NCI-H510A (cell line): Measurements from ENCODE around the gene COMP.
"Not testable (repeated sequence)": the region's sequence is repeated elsewhere in the genome, so short reads cannot be mapped to it uniquely, and the experiment has no call there.

ENCODE experiments used
- DNase-seq: peaks from one replicate; lab custom pipeline; 2025; lab: John Stamatoyannopoulos, UW

Gene COMP

GRCh38 chr19:18790566-18791314 is at the start of gene COMP:
Gene COMP, minus strand, starts transcription at chr19:18791305. Its CDS starts 36 bp downstream, at chr19:18791269.
- DNase-seq, result no peak

DNA sequence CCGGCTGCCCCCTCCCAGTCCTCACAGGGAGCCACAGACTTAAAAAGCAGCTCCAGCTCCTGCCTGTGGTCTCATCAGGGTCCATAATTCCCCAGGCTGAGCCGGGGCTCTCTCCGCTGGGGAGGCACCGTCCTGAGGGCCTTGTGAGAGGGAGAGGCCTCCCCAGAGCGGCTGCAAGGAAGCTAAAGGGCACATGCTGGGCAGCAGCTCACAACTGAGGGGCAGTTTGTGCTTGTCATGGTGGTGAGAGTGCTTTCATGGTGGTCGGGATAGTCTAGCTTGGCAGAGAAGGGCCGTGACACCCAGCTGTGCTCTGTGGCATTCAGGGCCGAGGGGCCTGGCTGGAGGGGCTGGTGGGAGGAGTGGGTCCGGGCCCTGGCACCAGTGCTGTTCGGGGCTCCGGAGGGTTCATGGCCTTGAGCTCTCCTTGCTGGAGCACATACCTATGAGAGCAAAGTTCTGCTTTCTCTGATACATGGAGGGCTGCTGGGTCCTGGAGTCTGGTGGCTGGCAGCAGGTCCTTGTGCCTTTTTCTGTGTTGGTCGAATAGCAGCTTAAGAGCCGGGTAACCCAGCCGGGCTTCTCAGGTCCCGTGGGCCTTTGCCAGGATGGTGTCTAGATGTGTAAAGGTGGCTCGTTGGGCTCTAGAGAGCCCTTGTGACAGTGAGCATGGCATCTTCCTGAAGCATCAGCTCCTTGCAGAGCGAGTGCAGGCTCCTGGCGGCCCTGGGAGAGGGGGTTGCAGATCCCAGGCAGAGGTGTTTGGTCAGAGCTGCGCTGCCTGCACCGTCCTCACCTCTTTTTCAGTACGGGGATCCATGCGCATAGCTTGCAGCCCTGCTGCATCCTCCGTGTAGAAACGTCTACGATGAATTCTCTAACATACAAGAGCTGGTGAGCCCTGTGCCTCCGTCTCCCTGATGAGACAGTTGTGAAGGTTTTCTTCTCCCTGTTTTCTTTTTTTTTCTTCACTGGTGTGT is 49.5 kb upstream of the COMP start:
- DNase-seq, result no peak

- DNase-seq, result no peak
Observed at GRCh38 chr19:18839465-18840287, 48.6 kb upstream of the COMP start.

- DNase-seq, result no peak
Observed at GRCh38 chr19:18834644-18834984, 43.5 kb upstream of the COMP start.

GRCh38 chr19:18833849-18834643 is 42.9 kb upstream of the COMP start:
- no peak for DNase-seq

GRCh38 chr19:18833141-18833476 is 42.0 kb upstream of the COMP start:
- no peak for DNase-seq

- DNase-seq, result no peak
Observed at GRCh38 chr19:18832306-18833140, 41.4 kb upstream of the COMP start.

DNA sequence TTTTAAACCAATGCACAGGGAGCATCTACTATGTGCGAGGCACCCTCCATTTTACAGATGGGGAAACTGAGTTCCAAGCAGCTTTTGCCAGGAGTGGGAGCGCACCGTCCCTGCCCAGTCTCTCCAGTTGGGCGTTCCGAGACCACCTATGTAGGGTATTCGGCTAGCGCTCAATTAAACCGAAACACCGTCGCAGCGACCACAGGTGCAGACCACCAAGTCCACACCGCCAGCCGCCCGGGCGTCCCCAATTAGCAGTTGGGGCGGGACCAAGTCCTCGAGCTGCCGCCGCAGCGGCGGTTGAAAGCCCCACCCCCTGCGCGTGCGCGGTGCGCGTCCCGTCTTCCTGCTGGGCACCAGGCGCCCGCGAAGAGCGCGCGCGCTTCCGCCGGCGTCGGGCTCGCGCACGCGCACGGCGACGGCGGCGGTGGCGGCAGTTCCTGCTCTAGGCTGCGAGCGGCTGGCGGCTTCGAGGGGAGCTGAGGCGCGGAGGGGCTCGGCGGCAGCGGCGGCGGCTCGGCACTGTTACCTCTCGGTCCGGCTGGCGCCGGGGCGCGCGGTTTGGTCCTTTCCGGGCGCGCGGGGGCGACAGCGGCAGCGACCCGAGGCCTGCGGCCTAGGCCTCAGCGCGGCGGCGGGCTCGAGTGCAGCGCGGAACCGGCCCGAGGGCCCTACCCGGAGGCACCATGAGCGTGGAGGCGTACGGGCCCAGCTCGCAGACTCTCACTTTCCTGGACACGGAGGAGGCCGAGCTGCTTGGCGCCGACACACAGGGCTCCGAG is 40.6 kb upstream of the COMP start, which contains the start of gene UPF1:
TSS of gene UPF1 (plus strand) at position 436 of the 782 bp plus-strand sequence. CDS start at position 687, 251 bp downstream.
- DNase-seq, result peak; percentile 86

GRCh38 chr19:18830488-18830887 is 39.4 kb upstream of the COMP start:
- no peak for DNase-seq

DNA sequence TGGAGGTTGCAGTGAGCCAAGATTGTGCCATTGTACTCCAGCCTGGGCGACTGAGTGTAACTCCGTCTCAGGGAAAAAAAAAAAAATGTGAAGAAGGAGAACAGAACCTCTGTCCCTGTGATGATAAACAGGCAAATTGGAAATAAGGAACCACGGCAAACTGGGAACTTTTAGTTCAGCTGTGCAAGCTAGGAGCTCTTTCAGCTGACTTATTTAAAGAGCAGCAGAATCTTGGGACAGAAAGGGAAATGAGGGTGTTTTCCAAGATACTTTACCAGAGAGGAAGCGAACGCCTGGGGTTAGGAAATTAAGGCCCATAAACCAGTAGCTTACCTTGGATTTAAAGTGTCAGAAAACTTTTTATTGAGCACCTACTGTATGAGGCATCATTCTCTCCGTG is 37.7 kb upstream of the COMP start:
- no peak for DNase-seq

DNA sequence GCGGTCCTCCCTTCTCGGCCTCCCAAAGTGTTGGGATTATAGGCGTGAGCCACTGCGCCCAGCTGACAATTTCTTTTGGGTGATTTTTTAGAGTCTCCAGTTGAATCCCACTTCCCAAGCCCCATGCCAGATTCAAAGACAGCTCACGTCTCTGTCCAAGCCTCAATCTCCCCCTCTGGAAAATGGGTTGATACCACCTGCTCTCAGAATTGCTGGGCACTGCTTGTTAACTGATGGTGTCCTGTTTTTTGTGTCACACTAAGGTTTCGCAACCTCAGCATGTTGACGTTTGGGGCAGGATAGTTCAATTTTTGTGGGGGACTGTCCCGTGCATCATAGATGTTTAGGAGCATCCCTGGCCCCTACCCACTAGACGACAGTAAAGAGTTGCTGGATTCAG is 26.5 kb upstream of the COMP start:
- DNase-seq, result no peak

DNA sequence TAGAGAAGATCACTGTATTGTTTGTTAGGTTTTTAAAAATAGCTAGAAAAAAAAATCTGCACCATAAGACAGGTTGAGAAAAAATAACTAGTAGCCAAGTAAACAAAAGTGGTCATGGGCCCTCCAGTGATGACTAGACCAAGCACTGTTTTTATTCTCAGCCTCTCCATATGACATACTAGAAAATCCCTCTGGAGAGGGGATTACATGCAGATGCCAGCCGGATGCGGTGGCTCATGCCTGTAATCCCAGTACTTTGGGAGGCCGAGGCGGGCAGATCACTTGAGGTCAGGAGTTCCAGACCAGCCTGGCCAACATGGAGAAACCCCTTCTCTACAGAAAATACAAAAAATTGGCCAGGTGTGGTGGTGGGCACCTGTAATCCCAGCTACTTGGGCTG is 25.5 kb upstream of the COMP start:
- not testable (repeated sequence) for DNase-seq

- no peak for DNase-seq
Observed at GRCh38 chr19:18815673-18816072, 24.6 kb upstream of the COMP start.

DNA sequence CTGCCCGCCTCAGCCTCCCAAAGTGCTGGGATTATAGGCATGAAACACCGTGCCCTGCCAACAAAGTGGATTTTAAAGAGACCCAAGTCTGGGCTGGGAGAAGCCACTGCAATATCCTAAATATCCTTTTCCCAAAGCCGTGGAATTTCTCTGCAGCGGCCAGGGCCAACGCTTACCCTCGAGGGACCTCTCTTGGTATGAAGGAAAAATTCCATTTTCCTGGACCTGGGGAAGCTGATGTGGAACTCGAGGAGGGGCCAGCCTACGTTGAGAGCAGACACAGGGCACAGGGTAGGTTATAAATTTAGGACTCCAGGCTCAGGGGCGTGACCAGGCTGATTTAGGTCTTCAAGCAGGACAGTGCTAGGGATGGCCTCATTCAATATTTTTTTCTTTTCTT is 23.0 kb upstream of the COMP start:
- DNase-seq, result no peak

DNA sequence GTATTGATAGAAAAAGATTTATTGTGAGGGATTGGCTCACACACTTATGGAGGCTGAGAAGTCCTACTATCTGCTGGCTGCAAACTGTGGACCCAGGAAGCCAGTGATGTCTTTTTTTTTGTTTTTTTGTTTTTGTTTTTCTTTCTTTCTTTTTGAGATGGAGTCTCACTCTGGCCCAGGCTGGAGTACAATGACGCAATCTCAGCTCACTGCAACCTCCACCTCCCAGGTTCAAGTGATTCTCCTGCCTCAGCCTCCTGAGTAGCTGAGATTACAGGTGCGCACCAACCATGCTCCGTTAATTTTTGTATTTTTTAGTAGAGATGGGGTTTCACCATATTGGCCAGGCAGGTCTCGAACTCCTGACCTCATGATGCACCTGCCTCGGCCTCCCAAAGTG is 20.5 kb upstream of the COMP start:
- DNase-seq, result not testable (repeated sequence)

- no peak for DNase-seq
Observed at GRCh38 chr19:18809149-18809868, 18.2 kb upstream of the COMP start.

- DNase-seq, result no peak
Observed at GRCh38 chr19:18807861-18808331, 16.8 kb upstream of the COMP start.

DNA sequence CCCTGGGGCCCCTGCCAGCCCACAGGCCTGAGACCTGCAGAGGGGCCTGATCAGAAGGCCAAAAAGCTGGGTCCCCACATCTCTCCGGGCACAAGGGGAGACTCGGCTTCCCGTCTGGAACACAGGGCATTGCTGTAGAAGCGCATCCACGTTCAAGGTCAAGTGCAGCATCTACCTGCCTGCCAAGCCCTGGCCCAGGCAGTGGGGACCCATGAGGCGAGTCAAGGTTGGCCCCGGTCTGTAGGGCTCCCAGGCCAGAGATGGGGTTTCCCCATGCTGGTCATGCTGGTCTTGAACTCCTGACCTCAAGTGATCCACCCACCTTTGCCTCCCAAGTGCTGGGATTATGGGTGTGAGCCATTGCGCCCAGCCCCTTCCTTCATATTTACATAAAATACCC is 13.5 kb upstream of the COMP start:
- no peak for DNase-seq

- DNase-seq, result no peak
Observed at GRCh38 chr19:18804139-18804601, 13.1 kb upstream of the COMP start.
